PC-3 (cell line): ENCODE results near the gene TTC7B. TPM values are rescaled to one million over a fixed set of nuclear protein-coding genes. Genes with fewer than 3 reads are reported as not detected.
A peak's percentile ranks its signal among the peaks of the same experiment; 100 is the strongest.

Experiments
- ATAC-seq: fragments of 200-7000 bp; cut with Tn5 transposase; 2 replicates; pipeline ENCODE4 v1.9.1; 2020; ENCODE audit warnings: mild to moderate bottlenecking, moderate library complexity
- BruUV-seq: library from RNA; stranded (reverse); fragments of 400-500 nt; replicated peaks from 2 replicates; lab custom pipeline; 2021; lab: Mats Ljungman, UMichigan
- CTCF ChIA-PET: fragments of 300-600 bp; sonication (Branson Sonifier 250); formaldehyde crosslinking; loops from one replicate; lab custom pipeline; 2022; ENCODE audit warnings: antibody characterized with exemption; lab: Charles Lee
- POLR2A ChIA-PET: fragments of 300-600 bp; sonication (Branson Sonifier 250); formaldehyde crosslinking; loops from one replicate; lab custom pipeline; 2022; ENCODE audit warnings: antibody characterized with exemption; ENCODE audit not compliant: unreplicated experiment; lab: Charles Lee
- DNase-seq: peaks from one replicate; pipeline ENCODE4 v3.0.0-alpha.2; 2015
- H2AFZ ChIP-seq: fragments of 300-600 bp; sonication (generic); 2 replicates; pipeline ENCODE4 v1.6.0; 2016; ENCODE audit warnings: antibody characterized with exemption, low read length
- H3F3A ChIP-seq: fragments of 300-600 bp; sonication (generic); one replicate; pipeline ENCODE4 v1.6.0; 2017; ENCODE audit warnings: antibody characterized with exemption, low read length, control low read depth, mild to moderate bottlenecking; ENCODE audit not compliant: unreplicated experiment
- H3K27ac ChIP-seq: fragments of 300-600 bp; sonication (generic); 2 replicates; pipeline ENCODE4 v1.5.1; 2016; ENCODE audit warnings: mild to moderate bottlenecking, low read length
- H3K27me3 ChIP-seq: fragments of 300-600 bp; sonication (generic); 2 replicates; pipeline ENCODE4 v1.6.1; 2016; ENCODE audit warnings: low read length, mixed read lengths
- H3K36me3 ChIP-seq: fragments of 300-600 bp; sonication (generic); 2 replicates; pipeline ENCODE4 v1.6.1; 2016; ENCODE audit warnings: low read depth, mixed run types, low read length, mixed read lengths
- H3K4me1 ChIP-seq: fragments of 300-600 bp; sonication (generic); 2 replicates; pipeline ENCODE4 v1.5.1; 2016; ENCODE audit warnings: low read length; ENCODE audit not compliant: insufficient read depth
- H3K4me2 ChIP-seq: fragments of 300-600 bp; sonication (generic); 2 replicates; pipeline ENCODE4 v1.6.0; 2016; ENCODE audit warnings: low read length
- H3K4me3 ChIP-seq: fragments of 300-600 bp; sonication (generic); 2 replicates; pipeline ENCODE4 v1.5.1; 2016; ENCODE audit warnings: mild to moderate bottlenecking, low read length, mixed read lengths
- H3K79me2 ChIP-seq: fragments of 300-600 bp; sonication (generic); 2 replicates; pipeline ENCODE4 v1.6.1; 2017; ENCODE audit warnings: low read length, mixed read lengths
- H3K9ac ChIP-seq: fragments of 300-600 bp; sonication (generic); 2 replicates; pipeline ENCODE4 v1.6.0; 2016; ENCODE audit warnings: mild to moderate bottlenecking, low read length
- H3K9me2 ChIP-seq: fragments of 300-600 bp; sonication (generic); replicated peaks from 2 replicates; pipeline ENCODE4 v1.6.1; 2016; ENCODE audit warnings: mixed run types, low read length, mixed read lengths
- H3K9me3 ChIP-seq: fragments of 300-600 bp; sonication (generic); 2 replicates; pipeline ENCODE4 v1.6.1; 2016; ENCODE audit warnings: low read length, mixed read lengths
- H4K20me1 ChIP-seq: fragments of 300-600 bp; sonication (generic); 2 replicates; pipeline ENCODE4 v1.6.1; 2016; ENCODE audit warnings: low read length, mixed read lengths
- EZH2 ChIP-seq: fragments of 300-600 bp; sonication (generic); IDR thresholded peaks from one replicate; pipeline ENCODE4 v1.6.1; 2017; ENCODE audit warnings: antibody characterized with exemption, mild to moderate bottlenecking, low read length; ENCODE audit not compliant: unreplicated experiment
- EZH2phosphoT487 ChIP-seq: fragments of 300-600 bp; sonication (generic); IDR thresholded peaks from 2 replicates; pipeline ENCODE4 v1.6.1; 2018; ENCODE audit warnings: mild to moderate bottlenecking, antibody characterized with exemption, low read length, borderline replicate concordance
- intact Hi-C: fragments of 100-400 bp; cut with micrococcal nuclease; formaldehyde crosslinking; loops from 2 replicates; pipeline ENCODE4 v1.9.0; 2023
- total RNA-seq: library from RNA; depleted of rRNA; stranded (reverse); fragments of >200 nt; gene quantifications from 2 replicates; pipeline ENCODE4 v1.2.3, GENCODE V29; 2014
- TF ChIP-seq, protein P1 (sequence below): fragments of 300-600 bp; sonication (generic); conservative IDR thresholded peaks from 2 replicates; pipeline ENCODE4 v1.5.1; 2017; ENCODE audit warnings: antibody characterized with exemption, low read depth, mild to moderate bottlenecking, low read length

TTC7B gene
- total RNA-seq, 1 experiment from 2014 or later: 45.6 TPM

DNA sequence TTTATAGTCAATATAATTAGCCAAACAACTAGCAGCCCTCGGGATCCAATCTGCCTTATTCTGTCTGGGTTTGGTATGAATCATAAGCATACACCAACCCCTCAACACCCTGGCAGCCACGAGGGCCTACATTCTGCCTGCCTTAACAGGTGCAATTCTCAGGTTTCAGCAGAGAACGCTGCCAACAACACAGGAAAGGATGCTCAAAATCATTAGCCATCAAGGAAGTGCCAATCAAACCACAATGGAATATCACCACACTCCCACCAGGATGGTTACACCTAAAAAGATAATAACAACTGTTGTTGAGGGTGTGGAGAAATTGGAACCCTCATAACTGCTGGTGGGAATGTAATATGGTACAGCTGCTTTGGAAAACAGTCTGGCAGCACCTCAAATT, 122.8 kb downstream of the TTC7B start:
- BruUV-seq: no TSS peak
- intact Hi-C loops: no loop called here
- Histone ChIP-seq H4K20me1 (no peaks in the 10 kb centered on the region), H3F3A (no peaks in the 10 kb centered on the region), H2AFZ (no peak overlapping the region), H3K36me3 (no peaks in the 10 kb centered on the region), H3K4me1 (0 out of 2 replicates have a peak, but pooled peaks cover 3% of the 10 kb centered on the region), H3K27ac (no peak overlapping the region), H3K79me2 (no peaks in the 10 kb centered on the region), H3K4me3 (no peak overlapping the region), H3K9me2 (no peaks in the 10 kb centered on the region), H3K9me3 (no peaks in the 10 kb centered on the region), H3K9ac (no peak overlapping the region), H3K27me3 (no peaks in the 10 kb centered on the region), H3K4me2 (no peak overlapping the region)
- TF ChIP-seq EZH2 (no peak), EZH2phosphoT487 (no peak)
- TF ChIP-seq, protein P1, sequence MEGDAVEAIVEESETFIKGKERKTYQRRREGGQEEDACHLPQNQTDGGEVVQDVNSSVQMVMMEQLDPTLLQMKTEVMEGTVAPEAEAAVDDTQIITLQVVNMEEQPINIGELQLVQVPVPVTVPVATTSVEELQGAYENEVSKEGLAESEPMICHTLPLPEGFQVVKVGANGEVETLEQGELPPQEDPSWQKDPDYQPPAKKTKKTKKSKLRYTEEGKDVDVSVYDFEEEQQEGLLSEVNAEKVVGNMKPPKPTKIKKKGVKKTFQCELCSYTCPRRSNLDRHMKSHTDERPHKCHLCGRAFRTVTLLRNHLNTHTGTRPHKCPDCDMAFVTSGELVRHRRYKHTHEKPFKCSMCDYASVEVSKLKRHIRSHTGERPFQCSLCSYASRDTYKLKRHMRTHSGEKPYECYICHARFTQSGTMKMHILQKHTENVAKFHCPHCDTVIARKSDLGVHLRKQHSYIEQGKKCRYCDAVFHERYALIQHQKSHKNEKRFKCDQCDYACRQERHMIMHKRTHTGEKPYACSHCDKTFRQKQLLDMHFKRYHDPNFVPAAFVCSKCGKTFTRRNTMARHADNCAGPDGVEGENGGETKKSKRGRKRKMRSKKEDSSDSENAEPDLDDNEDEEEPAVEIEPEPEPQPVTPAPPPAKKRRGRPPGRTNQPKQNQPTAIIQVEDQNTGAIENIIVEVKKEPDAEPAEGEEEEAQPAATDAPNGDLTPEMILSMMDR: no peak
- ChIA-PET POLR2A (no interaction called here), CTCF (interaction anchor here (0.6 kb wide), 1 partner anchor 302 kb away, joined by 4 read pairs; no protein-coding TSS in a partner anchor)
- DNase-seq: no peak
- peak; percentile 34 for ATAC-seq

DNA sequence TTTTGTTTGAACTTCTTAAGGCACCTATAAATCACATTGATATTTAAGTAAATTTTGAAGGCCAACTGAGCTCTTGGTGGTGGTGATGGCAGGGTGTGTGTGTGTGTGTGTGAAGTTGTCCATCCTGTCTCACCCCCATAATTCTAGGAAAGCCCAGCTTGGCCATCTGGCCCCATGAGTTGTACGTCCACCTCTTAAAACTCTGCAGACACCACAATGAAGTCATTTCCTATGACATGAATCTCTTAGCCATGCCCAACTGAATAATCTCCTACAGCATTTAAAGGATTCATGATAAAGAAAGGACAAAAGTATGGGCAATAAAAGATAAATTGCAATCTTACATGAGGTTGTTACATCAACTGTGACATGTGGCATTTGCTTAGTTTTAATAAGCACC, 123.4 kb downstream of the TTC7B start:
- Histone ChIP-seq H3K9me2 (no peaks in the 10 kb centered on the region), H3K4me1 (0 out of 2 replicates have a peak, but pooled peaks cover 3% of the 10 kb centered on the region), H3K9ac (no peak overlapping the region), H3K9me3 (no peaks in the 10 kb centered on the region), H3F3A (no peaks in the 10 kb centered on the region), H3K79me2 (no peaks in the 10 kb centered on the region), H4K20me1 (no peaks in the 10 kb centered on the region), H3K4me3 (no peak overlapping the region), H3K27me3 (no peaks in the 10 kb centered on the region), H2AFZ (no peak overlapping the region), H3K27ac (no peak overlapping the region), H3K36me3 (no peaks in the 10 kb centered on the region), H3K4me2 (no peak overlapping the region)
- no TSS peak for BruUV-seq
- intact Hi-C loops: no loop called here
- DNase-seq (no peak), ATAC-seq (no peak)
- TF ChIP-seq EZH2 (no peak), EZH2phosphoT487 (no peak)
- TF ChIP-seq, protein P1: no peak
- ChIA-PET POLR2A (no interaction called here), CTCF (interaction anchor here (0.6 kb wide), 1 partner anchor 302 kb away, joined by 4 read pairs; no protein-coding TSS in a partner anchor)

DNA sequence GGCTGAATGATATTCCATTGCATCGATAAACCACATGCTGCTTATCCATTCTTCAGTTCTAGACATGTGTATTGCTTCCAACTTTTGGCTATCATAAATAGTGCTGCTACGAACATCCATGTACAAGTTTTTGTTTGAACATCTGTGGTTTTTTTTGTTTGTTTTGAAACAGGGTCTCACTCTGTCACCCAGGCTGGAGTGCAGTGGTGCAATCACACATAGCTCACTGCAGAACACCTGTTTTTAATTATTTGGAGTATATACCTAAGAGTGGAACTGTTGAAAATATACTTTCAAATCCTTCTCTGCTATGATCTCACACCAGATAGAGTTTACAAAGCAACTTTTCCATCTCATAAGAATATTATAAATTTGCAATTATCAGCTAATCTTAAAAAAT, 124.2 kb downstream of the TTC7B start:
- Histone ChIP-seq H3K79me2 (no peaks in the 10 kb centered on the region), H4K20me1 (no peaks in the 10 kb centered on the region), H3K27ac (no peak overlapping the region), H3K27me3 (no peaks in the 10 kb centered on the region), H3K4me1 (0 out of 2 replicates have a peak, but pooled peaks cover 3% of the 10 kb centered on the region), H3K9me3 (no peaks in the 10 kb centered on the region), H3K36me3 (no peaks in the 10 kb centered on the region), H3K4me3 (no peak overlapping the region), H3K9me2 (no peaks in the 10 kb centered on the region), H3K9ac (no peak overlapping the region), H3K4me2 (no peak overlapping the region), H2AFZ (no peak overlapping the region), H3F3A (no peaks in the 10 kb centered on the region)
- intact Hi-C loops: no loop called here
- BruUV-seq: no TSS peak
- no peak for TF ChIP-seq EZH2
- TF ChIP-seq EZH2phosphoT487: no peak
- CTCF ChIA-PET: no interaction called here
- ATAC-seq: no peak
- POLR2A ChIA-PET: no interaction called here
- DNase-seq: no peak
